Stimulated activated CD8-positive, alpha-beta memory T cell treated with anti-CD3 and anti-CD28 coated beads, Interleukin-12 subunit alpha, Interleukin-12 subunit beta, amount 100 ng/mL, for 1 hour (primary cell): ENCODE measurements around the gene PPDPF.
"Not testable (repeated sequence)": the region's sequence is repeated elsewhere in the genome, so short reads cannot be mapped to it uniquely, and the experiment has no call there.

Experiments used
- DNase-seq: peaks from one replicate; pipeline ENCODE4 v3.0.0-alpha.2; 2020; ENCODE audit warnings: low read depth

PPDPF gene

DNA sequence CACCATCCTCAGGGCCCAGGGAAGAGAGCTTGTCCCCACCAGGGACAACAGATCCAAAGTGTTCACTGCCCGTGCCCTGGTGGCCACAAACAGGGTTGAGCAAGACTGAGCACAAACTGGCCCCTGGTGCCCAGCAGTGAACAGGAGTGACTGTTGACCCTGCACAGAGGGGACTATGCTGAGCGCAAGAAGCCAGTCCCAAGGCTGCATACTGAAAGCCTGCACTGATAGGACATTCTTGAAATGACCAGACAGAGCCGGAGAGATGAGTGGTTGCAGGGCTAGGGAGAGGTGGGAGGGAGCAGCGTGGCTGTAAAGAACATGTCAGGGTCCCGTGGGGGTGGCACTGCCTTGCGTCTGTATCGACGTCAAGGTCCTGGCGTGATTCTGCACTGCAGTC is 30.5 kb downstream of the PPDPF start:
- DNase-seq = no peak

DNA sequence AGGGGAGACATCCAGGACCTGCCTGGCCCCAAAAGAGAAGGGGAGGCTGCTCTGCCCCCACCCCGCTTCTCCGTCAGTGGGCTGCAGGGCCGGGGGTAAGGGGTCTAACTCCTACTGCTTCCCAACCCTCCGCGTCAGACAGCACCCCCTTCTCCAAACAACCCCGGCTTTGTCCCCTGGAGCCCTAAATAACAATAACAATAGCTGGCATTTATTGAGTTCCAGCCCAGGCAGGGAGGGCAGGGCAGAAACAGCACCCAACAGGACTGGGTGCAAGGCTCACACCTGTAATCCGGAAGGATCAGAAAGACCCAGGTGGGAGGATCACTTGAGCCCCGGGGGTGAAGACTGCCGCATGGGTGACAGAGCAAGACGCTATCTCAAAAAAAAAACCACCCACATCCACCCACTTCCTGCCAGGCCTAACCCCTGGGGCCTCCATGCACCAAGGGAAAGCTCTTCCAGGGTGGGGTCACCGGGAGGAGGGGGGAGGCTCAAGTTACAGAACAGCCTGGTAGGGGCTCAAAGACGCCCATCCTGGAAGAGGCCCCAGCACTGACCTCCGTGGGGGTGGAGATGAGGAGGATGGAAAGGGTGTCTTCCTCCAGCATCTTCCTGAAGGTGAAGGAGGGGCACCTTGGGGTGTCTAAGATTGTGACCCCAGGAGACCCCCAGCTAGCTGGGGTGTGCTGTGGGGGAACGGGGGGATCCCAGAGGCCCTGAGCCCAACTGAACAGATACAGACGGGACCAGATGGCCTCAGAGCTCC is 32.1 kb downstream of the PPDPF start:
- no peak for DNase-seq

DNA sequence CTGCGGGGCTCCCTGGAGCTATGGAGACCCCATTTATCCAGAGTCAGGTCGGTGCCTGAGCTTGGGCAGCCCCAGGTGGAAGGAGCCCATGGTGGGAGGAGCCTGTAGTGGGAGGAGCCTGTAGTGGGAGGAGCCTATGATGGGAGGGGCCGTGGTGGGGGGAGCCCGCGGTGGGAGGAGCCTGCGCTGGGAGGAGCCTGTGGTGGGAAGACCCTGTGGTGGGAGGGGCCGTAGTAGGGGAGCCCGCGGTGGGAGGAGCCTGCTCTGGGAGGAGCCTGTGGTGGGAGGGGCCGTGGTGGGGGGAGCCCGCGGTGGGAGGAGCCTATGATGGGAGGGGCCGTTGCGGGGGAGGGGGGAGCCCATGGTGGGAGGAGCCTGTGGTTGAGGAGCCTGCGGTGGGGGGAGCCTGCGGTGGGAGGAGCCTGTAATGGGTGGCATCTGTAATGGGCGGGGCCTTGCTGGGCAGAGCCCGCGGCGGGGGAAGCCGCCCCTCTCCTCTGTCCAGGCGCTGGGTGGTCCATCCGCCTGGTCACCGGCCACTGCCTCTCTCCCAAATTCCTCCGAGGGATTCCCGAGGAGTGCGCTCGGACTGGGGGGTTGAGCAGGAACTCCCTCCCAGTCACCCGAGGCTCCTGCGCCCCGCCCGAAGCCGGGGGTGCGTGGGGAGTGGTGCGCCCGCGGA is 32.8 kb downstream of the PPDPF start:
- peak; percentile 77 for DNase-seq

DNA sequence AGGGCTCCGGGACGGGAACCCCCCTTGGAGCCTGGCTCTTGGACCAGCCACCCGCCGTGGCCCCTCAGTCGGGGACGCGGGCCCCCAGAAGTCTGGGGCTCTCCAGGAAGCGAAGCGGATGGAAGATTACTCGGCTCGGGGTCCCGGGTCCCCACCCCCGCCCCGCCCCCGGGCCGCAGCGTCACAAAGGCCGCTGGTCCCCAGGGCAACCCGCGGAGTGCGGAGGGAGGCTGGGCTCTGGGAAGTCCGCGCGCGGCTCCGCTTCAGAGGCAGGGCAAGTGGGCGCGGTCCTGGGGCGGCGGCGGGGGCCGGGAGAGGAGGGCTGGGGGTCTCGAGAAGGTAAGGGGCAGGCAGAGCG is 33.3 kb downstream of the PPDPF start, which contains the start of gene FNDC11:
FNDC11 (plus strand) TSS at position 227 of the 358 bp plus-strand sequence. CDS start 1,505 bp downstream, outside the sequence.
- DNase-seq = no peak

DNA sequence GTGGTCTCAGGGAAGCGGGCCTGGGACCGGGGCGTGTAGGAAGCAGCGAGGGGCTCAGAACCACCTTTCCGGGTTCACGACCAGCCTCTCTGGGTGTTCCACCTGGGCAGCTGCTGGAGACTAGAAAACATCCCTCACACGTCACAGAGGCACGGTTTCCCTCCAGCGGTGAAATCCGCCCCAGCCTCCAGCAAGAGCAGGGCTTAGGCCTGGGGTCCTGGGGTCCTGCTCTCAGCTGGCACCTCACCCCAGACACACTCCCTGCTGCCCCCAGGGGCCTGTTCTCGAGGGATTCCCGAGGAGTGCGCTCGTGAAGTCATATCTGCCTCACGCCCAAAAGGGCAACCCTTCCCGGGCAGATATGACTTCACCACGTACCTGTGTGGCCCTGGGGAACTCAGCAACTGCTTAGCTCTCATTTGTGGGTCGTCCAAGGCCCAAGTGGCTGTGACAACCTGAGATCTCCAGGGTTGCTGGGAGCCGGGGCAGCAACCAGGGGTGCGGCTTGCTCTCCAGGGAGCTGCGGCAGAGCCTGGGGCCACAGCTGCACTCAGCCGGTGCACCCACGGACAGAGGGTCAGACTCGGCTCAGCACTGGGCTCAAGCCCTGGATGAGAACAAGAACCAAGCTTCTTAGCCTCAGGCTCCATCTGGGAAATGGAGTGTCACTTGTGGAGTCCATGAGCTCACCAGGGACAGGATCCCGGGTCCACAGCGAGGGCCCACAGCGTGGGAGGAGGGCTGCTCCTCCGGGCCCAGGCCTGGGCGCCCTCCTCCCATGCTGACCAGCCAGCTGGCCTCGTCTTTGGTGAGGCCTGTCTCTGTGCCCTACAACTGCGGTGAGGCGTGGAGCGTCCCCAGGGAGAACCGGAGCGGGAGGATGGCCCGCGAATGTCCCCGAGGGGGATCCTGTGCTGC is 34.1 kb downstream of the PPDPF start:
- DNase-seq = no peak

DNA sequence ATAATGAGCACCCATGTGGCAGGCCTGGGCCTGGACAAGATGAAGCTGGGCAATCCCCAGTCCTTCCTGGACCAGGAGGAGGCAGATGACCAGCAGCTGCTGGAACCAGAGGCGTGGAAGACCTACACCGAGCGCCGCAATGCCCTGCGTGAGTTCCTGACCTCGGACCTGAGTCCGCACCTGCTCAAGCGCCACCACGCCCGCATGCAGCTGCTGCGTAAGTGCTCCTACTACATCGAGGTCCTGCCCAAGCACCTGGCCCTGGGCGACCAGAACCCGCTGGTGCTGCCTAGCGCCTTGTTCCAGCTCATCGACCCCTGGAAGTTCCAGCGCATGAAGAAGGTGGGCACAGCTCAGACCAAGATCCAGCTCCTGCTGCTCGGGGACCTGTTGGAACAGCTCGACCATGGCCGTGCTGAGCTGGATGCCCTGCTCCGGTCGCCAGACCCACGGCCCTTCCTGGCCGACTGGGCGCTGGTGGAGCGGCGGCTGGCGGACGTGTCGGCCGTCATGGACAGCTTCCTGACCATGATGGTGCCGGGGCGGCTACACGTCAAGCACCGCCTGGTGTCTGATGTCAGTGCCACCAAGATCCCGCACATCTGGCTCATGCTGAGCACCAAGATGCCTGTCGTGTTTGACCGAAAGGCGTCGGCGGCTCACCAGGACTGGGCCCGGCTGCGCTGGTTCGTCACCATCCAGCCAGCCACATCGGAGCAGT is 35.3 kb downstream of the PPDPF start:
- DNase-seq = no peak

DNA sequence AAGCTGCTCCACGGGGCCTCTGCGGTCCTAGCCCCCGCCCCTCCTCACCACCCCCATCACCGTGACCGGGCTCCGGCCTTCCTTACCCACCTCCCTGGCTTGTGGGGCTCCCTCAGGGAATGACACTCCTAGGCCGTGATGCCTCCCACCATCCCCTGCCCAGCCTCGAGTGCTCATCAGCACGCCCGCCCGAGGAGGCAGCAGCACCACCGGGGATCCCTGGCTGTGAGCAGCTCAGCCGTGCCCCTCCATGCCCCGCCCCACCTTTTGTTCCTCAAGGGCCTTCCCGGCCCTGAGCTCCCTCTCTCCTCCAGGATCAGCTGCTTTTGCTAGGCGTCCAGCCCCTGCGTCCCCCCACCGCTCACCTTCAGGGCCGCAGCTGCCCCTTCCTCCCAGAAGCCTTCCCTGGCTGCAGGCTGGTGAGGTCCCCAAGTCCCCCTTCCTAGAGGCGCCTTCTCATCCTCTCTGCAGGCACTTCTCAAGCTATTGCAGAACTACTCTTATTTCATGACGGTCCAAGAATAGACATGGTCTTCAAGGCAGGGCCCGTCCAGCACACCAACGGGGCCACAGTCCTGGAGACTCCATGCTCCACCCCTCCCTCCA is 36.4 kb downstream of the PPDPF start:
- DNase-seq = no peak

DNA sequence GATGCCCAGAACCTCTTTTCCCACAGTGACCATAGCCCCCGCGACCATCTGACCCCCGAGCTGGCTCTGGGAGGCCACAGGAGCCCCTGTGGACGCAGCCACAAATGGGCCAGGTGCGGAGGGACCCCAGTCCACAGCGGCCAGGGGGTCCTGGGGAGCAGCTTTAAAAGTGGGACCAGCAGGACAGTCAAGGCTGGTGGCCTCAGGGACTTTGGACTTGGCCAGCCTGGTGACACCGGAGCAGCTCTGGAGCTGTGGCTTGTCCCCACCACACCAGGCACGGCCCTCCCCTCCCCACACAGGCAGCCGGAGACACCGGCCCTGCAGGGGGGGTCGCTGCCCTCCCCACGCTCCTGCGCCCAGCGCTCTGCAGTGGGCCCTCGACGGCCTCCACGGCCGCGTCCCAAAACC is 36.9 kb downstream of the PPDPF start:
- DNase-seq = no peak

DNA sequence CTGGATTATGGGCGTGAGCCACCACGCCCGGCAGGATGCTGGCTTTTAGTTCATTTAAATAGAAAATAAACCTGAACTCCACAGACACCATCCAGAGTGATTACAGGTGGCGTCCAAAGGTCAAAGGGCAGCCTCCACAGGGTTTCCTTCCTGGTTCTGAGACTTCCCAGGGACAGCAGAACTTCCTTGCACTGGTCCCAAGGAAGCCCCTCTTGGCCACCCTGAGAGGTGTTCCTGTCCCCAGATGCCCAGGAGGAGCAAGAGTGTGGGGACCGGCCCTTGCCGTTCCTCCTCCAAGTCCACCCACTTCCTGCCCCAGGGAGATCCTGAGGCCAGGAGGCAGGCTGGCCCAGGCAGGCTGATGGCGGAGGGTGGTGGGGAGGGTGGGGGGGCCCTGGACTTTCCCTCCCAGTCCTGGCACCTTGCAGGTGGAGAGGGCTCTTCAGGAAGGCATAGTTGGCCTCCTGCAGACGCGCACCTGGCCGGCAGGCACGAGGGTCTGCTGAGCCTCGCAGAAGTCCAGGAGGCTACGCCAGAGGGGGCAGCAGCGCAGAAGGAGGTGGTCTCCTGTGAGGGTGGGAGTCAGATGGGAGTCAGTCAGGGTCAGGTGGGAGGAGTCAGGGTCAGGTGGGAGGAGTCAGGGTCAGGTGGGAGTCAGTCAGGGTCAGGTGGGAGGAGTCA is 38.4 kb downstream of the PPDPF start:
- no peak for DNase-seq

DNA sequence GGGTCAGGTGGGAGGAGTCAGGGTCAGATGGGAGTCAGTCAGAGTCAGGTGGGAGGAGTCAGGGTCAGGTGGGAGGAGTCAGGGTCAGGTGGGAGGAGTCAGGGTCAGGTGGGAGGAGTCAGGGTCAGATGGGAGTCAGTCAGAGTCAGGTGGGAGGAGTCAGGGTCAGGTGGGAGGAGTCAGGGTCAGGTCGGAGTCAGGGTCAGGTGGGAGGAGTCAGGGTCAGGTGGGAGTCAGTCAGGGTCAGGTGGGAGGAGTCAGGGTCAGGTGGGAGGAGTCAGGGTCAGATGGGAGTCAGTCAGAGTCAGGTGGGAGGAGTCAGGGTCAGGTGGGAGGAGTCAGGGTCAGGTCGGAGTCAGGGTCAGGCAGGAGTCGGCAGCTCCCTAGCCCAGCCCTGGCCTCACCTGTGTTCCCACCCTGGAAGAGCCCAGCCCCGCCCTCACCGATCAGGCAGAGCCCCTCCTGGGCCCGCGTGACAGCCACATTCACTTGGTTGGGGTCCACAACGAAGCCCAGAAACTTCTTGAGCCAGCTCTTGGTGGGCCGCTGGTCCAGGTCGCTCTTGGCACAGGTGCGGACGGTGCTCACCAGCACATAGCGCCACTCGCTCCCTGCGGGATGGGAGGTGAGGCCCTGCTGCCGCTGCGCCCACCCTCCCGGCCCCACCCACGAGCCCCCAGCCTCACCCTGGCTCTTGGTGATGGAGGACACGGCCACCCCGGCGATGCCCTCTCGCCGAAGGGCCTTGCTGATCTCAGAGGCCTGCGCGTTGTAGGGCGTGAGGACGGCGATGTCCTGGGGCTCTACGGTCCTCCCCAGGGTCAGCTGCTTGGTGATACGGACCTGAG is 39.1 kb downstream of the PPDPF start:
- DNase-seq = not testable (repeated sequence)

DNA sequence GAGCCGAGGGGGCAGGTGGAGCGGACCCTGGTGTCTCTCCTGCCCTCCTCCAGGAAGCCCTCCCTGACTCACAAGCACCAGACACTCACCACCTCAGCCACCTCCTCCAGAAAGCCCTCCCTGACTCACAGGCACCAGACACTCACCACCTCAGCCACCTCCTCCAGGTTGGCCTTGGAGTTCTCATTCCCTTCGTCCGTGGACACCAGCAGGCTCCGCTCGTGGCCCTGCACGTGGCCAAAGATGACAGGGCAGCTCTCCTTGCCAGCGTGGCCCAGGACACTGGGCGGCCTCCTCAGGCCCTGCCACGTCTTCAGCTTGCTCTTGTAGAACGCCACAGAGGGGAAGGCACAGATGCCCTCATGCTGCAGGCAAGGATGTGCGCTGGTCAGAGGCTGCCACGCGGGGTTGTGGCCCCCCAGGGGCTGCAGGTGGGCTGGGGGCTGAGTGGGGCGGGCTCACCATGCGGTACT is 39.8 kb downstream of the PPDPF start:
- no peak for DNase-seq

DNA sequence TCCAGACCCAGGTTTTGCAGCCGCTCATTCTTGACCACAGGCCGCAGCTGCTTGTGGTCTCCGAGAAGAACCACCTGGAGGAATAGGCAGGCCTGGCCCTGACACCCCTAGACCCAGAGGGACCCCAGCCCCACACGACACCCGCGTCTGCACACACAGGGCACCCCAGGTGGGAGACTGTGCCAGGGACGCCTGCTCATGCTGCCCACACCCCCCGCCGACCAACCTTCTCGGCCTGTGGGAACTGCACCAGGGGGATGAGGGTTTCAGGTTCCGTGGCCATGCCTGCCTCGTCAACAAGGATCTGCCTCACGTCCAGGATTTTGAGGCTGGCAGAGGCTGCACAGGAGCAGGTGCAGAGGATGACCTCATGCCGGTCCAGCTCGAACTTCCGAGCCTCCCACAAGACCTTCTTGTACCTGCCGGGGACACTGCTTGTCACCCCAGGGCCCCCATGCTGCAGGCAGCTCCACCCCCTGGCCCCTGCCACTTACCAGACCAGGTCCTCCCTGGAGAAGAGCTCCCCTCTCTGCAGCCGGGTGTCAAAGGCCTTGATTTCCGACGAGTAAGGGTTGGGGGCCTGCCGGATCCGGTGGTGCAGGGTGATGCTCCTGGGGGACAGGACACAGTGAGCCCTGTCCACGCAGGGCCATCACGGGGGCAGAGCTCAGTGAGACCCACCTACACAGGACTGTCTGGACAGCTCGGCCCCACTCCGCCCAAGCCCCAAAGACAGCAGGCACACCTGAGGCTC is 40.5 kb downstream of the PPDPF start:
- DNase-seq = no peak

DNA sequence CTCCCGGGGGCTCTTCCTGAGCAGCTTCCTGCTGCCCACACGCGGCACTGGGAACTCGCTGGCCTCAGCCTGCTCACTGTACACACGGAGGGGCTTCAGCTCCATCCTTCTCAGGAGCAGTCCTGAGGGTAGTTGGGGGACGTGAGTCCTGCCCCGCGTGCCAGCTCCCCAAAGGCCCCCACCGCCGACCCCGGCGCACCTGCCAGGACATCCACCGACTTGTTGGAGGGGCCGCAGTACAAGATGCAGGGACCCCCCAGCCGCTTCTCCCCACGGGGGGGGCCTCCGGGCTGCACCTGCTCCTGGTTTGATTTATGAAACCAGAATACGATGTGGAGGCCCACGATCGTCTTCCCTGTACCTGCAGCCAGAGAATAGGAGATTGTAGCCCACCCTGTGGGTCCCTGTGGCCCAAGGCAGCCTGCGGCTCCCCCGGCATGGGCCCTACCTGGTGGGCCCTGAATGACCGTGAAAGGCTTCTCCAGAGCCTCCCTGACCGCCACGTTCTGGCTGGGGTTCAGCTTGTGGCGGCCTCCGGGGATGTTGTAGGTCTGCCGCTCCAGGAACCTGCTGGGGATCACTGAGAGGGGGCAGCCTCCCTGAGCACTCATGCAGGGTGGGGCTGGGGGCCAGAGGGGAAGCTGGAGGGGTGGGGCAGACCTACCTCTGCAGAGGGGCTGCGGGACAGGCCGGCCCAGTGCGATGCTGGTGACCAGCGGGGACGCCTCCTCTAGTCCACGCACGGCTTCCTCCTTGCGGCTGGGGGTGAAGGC is 41.2 kb downstream of the PPDPF start:
- no peak for DNase-seq

DNA sequence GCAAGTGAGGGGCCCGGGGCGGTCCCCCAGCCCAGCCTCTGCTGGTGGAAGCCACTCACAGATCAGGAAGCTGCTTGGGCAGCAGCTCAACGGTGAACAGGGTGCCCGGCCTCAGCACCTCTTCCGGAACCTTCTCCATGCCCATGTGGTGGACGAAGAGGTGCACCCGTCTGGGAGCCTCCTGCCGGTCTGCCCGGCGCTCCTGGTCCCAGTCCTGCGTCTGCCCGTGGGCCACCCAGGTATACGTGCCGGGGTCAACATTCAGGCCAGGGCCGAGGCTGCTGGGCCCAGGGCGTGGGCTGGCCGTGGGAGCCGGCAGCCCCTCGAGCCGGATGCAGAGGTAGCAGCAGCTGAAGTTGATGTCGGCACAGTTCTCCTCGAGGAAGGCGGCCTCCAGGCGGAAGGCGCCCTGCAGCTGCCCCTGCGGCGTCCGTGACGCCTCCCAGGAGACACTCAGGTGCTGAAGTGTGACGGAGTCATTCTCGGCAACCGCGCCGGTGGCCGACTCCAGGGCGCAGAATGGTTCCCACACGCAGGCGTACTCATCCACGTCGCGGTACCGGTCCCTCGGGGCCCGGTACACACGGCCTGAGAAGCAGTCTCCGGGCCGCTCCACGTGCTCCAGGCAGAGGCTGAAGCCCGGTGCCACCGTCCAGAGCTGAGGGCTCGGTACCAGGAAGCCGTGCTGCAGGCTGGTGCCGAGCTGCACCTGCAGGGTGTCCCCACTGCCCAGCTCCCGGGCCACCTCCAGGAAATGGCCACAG is 42.1 kb downstream of the PPDPF start:
- DNase-seq = no peak

DNA sequence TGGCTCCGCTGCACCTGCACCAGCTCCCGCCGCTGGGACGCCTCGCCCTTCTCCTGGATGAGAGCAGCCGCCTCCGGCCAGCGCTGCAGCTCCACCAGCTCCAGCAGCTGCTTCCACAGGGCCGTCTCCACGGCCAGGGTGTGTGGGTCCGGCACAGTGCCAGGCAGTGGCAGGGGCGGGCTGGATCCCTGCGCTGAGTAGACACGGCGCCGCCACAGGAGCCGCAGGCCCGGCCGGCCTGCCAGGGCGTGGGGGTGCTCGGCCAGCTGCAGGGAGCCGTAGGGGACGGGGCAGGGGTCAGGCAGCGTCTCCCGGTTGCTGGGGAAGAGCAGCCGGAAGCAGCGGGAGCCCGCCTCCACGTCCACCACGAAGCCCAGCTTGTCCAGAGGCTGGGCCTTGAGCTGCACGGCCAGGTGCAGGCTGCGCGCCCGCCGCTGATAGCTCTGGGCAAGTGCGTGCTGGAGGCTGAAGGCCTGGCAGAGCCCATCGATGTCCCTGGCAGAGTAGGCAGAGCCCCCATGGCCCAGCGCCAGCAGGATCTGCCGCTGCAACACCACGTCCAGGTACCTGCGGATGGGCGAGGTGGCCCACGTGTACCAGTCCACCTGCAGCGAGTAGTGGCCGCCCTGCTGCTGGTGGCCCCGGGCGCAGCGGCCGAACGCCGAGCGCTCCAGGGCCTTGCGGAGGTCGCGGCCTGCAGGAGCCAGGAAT is 42.8 kb downstream of the PPDPF start:
- DNase-seq = no peak

DNA sequence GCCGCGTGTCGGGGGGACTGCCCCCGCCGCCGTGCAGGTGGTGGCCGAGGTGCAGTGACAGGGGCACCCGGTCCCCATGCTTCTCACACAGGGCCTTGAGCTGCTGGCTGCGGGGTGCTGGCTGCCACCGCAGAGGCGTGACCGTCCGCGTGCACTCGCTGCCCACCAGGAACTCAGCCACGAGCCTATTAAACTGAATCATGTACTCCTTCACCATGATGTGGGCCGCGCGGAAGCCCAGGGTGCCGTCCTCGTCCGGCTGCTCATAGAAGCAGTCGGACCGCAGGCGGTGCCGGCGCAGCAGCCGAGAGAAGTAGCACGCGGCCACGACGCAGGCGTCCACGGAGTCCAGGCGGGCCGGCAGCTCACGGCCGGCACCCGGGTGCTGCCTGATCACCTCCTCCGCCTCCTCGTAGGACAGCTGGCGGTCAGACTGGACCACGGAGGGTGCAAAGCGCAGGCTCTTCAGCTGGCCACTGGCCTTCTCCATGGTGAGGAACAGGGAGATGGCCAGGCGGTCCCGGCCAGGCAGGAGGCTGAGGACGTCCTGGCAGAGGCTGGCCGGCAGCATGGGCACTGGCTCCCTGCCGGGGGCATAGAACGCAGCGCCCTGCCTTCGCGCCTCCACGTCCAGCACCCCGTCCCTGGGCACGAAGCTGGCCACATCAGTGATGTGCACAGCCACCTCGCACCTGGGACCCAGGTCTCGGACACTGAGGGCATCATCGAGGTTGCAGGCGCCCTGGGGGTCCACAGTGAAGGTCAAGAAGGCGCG is 43.7 kb downstream of the PPDPF start:
- DNase-seq = no peak
